HG03439 (cell line): ENCODE data around the gene RWDD2A.

Experiments used
- ATAC-seq: cut with Tn5 transposase; IDR thresholded peaks from one replicate; pipeline ENCODE4 v1.9.1; 2021; ENCODE audit warnings: mild to moderate bottlenecking, moderate library complexity; ENCODE audit not compliant: unreplicated experiment

The RWDD2A gene

DNA sequence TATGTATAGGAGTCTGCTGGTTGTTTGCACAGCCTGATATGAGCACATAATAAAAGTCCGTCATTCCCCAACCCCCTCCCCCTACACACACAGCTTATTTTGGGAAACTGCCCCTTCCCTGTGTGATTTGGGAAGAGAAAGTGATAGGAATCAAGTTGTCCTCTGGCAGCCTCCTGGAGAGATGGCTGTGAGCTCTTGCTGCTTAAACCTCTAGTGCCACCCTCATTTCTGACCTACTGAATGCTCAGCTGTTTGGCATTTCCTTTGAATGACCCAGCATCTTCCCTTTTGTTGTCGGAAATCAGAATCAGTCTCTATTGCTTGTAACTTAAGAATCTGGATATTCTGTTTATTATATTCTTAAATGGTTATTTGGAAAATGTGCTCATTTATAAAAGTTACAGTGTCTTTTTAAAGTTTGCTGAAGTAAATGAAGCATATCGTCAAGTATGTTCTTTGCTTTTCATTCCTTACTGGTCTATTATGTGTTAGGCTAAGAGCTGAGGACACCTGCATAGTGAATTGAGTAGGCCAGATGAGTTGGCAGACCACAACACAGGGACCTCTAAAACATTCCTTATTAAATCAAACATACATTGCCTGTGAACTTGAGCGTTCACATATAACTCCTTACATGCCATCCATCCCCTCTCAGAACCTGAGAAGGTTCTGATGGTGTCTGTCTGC is 5.5 kb downstream of the RWDD2A start:
- ATAC-seq, result no peak

DNA sequence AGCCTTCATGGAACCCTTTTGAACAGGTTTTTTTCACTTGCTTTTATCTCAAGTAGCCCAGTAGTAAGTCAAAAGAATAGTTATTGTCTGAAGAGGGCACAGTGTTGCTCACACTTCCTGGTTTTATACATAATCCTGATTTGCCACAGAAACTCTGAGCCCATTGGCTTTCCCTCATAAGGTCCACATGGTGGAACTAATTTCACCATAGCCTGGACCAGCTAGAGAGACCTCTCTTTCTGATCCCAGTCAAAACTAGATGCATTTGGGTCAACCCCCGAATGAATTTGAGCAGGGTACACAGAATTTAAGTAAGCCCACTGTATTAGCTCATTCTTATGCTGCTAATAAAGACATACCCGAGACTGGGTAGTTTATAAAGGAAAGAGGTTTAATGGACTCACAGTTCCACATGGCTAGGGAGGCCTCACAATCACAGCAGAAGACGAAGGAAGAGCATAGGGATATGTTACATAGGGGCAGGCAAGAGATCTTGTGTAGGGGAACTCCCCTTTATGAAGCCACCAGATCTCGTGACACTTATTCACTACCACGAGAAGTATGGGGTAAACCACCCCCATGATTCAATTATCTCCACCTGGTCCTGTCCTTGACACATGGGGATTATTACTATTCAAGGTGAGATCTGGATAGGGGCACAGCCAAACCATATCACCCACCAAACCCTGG is 6.2 kb downstream of the RWDD2A start:
- ATAC-seq, result no peak

DNA sequence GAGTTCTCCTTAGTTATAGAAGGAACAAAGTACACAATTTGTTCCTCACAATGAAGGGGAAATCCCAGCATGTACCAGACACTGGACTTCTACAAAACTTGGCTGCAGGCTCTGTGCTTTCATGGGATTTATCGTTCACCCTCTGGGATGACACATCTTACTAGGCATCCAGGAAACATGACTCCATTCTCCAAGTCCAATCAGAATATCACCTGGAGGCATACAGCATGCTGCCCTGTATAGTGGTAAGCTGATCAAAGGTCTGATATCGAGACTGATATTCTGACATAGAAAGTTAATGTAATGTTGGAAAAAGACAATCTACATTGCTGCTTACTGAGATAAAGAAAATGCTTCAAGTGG is 6.7 kb downstream of the RWDD2A start:
- ATAC-seq, result no peak

DNA sequence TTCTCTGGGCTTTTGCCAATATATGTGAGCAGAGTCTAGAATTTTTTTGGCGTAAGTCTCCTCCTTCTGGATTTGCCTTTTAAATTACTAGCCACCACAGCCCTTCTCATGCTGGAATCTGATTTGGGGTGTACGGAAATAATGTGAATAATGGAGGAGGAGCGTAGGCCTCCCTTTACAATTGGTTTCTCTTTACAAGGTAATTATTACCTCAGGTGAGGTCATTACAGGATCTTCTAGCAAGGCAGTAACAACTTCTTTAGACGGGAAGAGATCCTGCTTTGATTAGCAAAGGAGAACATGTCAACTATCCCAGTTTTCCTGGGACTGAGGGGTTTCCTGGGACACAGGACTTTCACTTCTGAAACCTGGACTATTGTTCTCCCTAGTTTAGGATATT is 8.9 kb downstream of the RWDD2A start:
- ATAC-seq, result no peak

DNA sequence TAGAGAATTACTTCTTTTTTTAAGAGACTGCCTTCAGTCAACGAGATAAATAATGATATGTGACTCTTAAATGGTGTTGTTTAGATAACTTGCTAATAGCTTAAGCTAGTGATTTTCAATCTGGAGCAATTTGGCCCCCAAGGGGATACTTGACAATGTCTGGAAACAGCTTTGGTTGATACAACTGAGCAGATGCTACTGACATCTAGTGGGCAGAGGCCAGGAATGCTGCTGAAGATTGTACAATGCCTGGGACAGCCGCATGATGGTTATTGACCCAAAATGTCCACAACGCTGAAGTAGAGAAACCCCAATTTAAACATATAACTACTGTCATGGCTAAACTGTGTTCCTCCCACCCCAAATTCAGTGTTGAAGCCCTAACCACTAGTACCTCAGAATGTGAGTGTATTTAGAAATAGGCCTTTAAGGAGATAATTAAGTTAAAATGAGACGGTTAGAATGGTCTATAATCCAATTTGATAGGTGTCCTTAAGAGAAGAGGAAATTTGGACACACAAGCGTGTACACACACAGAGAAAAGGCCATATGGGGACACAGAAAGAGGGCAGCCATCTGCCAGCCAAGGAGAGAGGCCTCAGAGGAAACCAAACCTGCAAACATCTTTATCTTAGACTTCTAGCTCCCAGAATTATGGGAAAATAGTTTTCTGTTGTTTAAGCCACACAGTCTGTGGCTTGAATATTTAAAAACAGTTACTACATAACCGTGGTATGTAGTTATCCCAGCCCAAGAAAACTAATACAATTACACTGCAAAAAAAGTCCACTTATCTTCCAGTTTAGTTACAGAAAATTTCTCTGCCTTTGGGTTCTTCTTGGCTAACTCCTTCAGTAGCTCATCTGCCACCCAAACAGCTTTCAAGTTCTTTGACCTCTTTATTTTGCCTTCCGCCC is 22.2 kb downstream of the RWDD2A start:
- peak; percentile 98 for ATAC-seq

DNA sequence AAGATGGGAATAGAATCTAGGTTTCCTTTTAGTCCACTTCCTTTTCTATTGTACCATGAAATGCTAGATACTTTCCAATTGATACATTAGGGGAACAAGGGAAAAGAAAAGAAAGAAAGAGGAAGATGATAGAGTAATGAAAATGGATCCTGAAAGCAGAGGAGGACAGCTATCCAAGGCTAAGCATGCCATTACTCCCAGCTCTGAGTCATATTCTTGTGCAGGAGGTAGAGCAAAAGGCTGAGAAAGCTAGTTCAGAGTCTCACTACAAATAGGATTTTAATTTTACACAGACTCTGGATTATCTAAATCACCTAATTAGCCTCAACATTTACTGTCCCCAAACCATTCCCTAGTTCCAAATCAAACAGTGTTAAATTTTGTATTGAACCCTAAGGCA is 23.6 kb downstream of the RWDD2A start:
- no peak for ATAC-seq

DNA sequence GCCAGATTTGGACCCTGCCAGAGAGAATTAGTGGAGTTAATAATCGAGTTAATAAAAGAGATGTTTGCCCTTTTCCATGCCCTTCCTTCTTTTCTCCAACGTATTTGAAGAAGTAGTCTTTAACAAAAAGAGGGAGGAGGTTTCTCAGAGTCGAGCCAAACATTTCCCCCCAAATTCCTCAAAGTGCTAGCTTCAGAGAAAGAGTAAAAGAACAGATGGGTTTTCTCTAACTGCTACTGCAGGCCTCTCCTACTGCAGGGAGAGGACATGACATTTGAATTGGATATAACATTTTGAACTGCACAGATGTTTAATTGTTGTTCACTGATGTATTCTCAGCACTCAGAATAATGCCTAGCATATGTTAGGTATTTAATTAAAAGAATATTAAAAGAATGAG is 25.5 kb downstream of the RWDD2A start:
- ATAC-seq, result no peak

DNA sequence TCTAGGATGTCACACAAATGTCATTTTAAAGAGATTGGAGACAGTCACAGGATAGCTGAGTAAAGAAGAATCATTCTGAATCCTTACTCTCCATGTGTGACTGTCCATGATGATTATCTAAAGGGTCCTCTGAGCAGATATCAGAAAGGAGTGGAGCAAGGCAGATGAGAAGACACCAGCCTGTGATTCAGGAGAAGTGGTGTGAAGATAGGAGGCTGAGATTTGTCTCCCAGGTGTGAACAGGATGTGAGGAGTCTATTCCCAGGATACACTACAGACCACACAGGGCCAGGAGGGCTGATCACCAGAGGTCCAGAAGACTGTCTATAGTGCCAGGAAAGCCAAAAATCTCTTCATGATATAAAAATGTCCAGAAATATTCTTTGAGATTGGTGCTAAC is 27.0 kb downstream of the RWDD2A start:
- ATAC-seq, result no peak

DNA sequence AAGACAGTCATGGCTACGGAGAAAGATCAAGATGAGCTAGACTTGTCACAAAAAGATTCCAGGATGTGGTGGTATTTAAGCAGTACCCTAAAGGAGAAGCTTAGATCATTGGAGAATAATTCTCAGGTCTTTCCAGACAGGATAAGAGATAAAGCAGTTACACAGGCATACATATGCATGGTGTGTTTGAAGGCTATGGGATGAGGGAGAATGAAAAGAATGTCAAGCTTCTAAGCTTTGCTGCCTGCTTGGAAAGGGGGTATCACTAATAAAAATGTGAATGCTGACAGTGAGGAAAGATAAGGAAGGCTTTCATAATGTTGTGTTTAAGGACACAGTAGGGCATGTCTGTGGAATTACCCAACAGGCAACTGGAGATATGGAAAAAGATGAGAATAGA is 28.1 kb downstream of the RWDD2A start:
- no peak for ATAC-seq

DNA sequence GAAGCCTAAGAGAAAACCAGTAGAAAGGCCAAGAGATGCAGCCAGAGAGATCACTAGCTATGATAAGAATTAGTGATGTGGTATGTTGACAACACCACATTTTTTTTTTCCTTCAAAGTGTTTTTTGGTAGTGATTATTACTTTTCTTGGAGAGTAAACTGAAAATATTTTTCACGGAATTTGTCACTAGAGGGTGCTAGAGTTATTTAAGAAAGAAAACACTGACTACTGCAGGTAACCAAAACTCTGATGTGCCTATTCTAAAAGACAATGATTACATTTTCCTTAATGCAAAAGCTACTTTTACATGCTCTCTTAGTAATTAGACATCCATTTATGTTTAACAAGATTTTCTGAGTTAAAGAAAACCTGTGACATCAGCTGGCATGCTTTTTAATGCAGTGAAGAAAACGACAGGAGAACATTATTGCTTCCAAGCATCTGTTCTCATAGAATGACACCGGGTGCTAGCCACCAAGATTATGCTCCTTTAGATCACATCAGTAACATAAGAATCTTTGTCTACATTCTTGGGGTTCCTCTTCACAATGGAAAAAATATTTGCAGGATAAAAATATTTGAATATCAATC is 28.8 kb downstream of the RWDD2A start:
- ATAC-seq, result peak; percentile 60

DNA sequence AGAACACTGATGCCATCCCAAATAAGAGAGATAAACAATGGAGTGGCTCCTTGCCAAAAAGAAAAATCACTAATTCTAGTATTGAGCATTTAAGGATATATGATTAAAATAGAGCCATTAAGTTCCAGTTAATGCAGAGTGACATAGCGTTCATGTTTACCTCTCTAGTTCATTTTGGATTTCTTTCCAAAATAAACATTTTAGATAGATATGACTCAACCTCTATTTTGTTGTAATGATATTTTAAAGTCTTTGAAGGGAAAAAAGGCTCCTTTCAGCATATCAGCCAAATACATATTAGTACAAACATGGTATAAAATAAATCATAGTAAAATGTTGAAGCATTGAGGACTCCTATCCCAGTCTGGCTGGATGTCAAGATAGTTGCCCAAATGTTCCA is 33.4 kb downstream of the RWDD2A start:
- ATAC-seq, result no peak

DNA sequence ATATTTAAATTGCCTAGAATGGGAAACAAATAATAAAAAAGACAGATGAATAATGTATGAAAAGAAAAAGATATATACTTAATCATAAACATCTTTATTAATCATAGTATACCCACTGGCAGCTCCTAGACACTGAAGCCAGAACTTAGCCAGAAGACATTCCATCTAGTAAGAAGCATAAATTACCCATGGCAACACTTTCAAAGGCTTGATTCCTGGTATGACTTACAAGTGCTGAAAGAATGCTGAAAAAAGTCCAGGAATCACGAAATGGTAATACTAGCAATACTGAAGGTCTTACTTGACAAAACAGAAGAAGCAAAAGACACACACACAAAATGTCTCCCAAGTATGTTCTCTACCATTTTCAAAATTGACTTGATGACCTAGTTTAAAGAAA is 38.0 kb downstream of the RWDD2A start:
- ATAC-seq, result no peak

DNA sequence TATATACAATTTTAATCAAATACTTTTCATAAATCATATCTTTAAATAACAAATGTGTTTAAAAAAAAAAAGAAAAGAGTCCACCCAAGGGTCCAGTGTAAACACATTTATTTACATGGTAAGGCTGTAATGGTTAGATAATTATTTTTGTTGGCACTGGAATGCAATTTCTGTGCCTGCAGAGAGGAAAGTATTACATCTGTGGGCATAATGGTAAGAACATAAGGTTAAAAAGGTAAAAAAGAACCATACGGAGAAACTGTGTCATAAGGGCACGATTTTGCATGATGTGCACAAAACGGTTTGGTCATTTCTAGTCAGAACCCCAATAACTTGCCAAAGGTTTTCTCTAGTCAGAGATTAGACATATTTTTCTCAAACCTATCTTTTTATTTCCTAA is 54.3 kb downstream of the RWDD2A start:
- no peak for ATAC-seq
